ENCODE results near the gene TAF1D. TPM values are rescaled to one million over a fixed set of nuclear protein-coding genes. Genes with fewer than 3 reads are reported as not detected.
A peak's percentile ranks its signal among the peaks of the same experiment; 100 is the strongest.

Gene TAF1D
- total RNA-seq, 3 donors from 2014 or later = 64.7 to 85.2 (median 84.0) TPM

DNA sequence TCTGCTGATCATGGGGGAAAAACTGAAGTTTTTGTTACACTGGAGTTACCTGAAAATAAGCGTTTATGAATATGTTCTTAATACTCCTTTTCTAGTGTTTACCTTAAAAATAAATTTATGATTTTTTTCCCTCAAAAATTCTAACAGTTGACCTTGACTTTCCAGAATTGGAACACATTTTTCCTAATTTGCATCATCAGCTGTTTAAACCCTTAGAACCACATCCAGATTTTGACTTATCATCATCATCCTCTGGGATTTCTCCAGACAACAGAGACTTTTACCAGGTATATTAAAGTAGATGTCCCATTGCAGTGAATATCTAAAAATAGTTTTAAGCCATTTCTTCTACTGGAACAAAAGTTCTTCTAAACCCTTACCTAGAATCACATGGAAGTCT, 17.2 kb downstream of the TAF1D start:
- DNase-seq = no peak
- H3K36me3 ChIP-seq (ENCODE audit: low read depth) = peaks cover 5% of the 10 kb centered on the region
- no peaks in the 10 kb centered on the region for H3K9me3 ChIP-seq
- TF ChIP-seq, protein P1, sequence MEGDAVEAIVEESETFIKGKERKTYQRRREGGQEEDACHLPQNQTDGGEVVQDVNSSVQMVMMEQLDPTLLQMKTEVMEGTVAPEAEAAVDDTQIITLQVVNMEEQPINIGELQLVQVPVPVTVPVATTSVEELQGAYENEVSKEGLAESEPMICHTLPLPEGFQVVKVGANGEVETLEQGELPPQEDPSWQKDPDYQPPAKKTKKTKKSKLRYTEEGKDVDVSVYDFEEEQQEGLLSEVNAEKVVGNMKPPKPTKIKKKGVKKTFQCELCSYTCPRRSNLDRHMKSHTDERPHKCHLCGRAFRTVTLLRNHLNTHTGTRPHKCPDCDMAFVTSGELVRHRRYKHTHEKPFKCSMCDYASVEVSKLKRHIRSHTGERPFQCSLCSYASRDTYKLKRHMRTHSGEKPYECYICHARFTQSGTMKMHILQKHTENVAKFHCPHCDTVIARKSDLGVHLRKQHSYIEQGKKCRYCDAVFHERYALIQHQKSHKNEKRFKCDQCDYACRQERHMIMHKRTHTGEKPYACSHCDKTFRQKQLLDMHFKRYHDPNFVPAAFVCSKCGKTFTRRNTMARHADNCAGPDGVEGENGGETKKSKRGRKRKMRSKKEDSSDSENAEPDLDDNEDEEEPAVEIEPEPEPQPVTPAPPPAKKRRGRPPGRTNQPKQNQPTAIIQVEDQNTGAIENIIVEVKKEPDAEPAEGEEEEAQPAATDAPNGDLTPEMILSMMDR (IDR thresholded peaks at IDR 0.05) = no peak
- H3K4me3 ChIP-seq = no peak overlapping the region
- no peak for ATAC-seq
- no peaks in the 10 kb centered on the region for H3K4me1 ChIP-seq (ENCODE audit: low read depth)
- intact Hi-C loops (cut with DNase I, micrococcal nuclease) = no loop called here

DNA sequence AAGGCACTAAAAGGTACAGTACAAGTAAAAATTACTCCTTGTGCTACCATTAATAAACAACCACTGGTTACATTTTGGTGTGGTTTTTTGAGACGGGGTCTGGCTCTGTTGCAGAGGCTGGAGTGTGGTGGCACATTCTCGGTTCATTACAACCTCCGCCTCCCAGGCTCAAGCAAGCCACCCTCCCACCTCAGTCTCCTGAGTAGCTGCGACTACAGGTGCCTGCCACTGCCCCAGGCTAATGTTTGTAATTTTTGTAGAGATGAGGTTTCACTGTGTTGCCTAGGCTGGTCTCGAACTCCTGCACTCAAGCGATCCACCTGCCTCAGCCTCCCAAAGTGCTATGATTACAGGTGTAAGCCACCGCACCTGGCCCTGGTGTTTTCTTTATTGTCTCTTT, 20.8 kb downstream of the TAF1D start:
- TF ChIP-seq, protein P1 (IDR thresholded peaks at IDR 0.05) = no peak
- Histone ChIP-seq H3K9me3 (no peaks in the 10 kb centered on the region), H3K4me3 (no peak overlapping the region), H3K4me1 (ENCODE audit: low read depth) (no peaks in the 10 kb centered on the region), H3K36me3 (ENCODE audit: low read depth) (no peaks in the 10 kb centered on the region)
- ATAC-seq (no peak), DNase-seq (no peak)
- intact Hi-C loops (cut with DNase I, micrococcal nuclease) = no loop called here

DNA sequence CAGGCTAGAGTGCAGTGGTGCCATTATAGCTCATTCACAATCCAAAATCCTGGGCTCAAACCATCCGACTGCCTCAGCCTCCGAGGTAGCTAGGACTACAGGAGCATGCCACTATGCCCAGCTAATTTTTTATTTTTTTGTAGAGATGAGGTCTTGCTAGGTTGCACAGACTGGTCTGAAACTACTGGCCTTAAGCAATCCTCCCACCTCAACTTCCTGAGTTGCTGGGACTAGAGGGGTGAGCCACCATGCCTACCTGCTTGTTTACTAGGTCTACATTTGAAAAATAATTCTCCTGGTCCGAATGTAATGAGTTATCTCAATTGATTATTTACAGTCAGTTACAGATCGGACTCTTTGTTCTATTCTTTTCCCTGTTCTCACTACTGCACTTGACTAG, 22.0 kb downstream of the TAF1D start:
- ATAC-seq = no peak
- Histone ChIP-seq H3K4me1 (ENCODE audit: low read depth) (no peaks in the 10 kb centered on the region), H3K9me3 (no peaks in the 10 kb centered on the region), H3K4me3 (no peak overlapping the region), H3K36me3 (ENCODE audit: low read depth) (no peaks in the 10 kb centered on the region)
- intact Hi-C loops (cut with DNase I, micrococcal nuclease) = no loop called here
- TF ChIP-seq, protein P1 (IDR thresholded peaks at IDR 0.05) = no peak
- DNase-seq = no peak

DNA sequence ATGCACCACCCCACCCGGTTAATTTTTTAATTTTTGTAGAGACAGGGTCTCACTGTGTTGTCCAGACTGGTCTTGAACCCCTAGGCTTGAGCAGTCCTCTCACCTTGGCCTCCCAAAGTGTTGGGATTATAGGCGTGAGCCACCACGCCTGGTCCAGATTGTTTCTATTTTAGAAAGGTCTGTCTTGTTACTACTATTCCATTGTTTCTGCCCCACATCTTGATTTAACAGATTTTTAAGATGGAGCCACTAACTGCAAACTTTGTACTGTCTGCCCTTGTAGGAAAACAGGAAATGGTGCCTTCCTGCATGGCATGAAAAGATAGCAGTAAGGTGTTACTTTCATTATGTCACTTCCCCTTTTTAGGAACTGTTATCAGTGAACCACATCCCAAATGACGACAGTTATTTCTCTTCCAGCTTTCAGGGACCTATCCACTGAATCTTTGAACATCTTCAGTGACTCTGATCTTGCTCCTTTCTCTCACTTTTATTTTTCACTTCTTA, 23.2 kb downstream of the TAF1D start:
- no peak for DNase-seq

DNA sequence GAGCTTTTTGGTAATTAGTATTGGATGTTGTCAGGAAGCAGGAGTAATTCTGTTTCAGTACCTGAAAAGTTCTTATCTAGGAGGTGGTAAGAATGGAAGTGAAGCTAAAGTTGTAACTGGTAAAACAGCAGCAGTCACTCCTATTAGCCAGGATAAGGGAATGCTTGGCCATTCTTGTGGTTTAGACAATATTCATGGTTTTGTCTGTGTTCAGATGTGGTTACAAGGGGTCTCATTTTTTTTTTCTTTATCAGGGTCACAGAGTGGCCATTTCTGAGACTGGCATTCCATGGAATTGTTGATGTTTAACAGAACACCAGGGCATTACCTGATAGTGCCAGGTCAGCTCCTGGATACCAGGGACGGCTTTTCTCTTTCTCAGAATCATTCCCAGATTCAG, 23.8 kb downstream of the TAF1D start:
- no peaks in the 10 kb centered on the region for H3K4me1 ChIP-seq (ENCODE audit: low read depth)
- H3K4me3 ChIP-seq = no peak overlapping the region
- H3K36me3 ChIP-seq (ENCODE audit: low read depth) = no peaks in the 10 kb centered on the region
- TF ChIP-seq, protein P1 (IDR thresholded peaks at IDR 0.05) = no peak
- intact Hi-C loops (cut with DNase I, micrococcal nuclease) = no loop called here
- no peaks in the 10 kb centered on the region for H3K9me3 ChIP-seq
- ATAC-seq (no peak), DNase-seq (no peak)

More for the DNA sequence above, 23.2 kb downstream of the TAF1D start:
- Histone ChIP-seq H3K4me3 (no peak overlapping the region), H3K9me3 (no peaks in the 10 kb centered on the region), H3K4me1 (ENCODE audit: low read depth) (no peaks in the 10 kb centered on the region), H3K36me3 (ENCODE audit: low read depth) (no peaks in the 10 kb centered on the region)
- TF ChIP-seq, protein P1 (IDR thresholded peaks at IDR 0.05) = no peak
- intact Hi-C loops (cut with DNase I, micrococcal nuclease) = no loop called here
- peak; percentile 64 for ATAC-seq
